ENCODE results near the gene NR3C2.

The NR3C2 gene

GRCh38 chr4:148441986-148442831 is at the start of gene NR3C2:
NR3C2 (minus strand) TSS chr4:148442414.
- DNase-seq: peak; percentile 98 to 99

GRCh38 chr4:148487181-148487580 is 45.0 kb upstream of the NR3C2 start:
- no peak for DNase-seq

GRCh38 chr4:148481636-148482035 is 39.4 kb upstream of the NR3C2 start:
- DNase-seq: no peak

DNA sequence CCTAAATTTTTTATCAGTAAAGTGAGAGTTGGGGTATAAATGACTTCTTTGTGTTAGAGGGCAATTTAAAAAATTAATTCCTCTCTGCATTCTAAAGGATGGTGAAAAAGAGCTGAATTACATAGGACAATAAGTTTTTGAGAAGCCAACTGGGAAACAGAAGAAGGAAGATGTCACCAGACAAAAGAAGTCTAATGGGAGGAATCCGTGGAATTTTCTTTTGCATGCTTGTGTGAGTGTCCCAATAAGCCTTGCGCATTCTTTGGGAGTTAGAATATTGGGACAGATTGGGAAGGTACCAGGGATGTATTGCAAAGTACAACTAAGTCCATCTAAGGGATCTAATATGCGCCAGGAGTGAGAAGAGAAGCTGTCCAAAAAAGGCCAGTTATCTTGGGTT is 35.1 kb upstream of the NR3C2 start:
- DNase-seq: no peak

DNA sequence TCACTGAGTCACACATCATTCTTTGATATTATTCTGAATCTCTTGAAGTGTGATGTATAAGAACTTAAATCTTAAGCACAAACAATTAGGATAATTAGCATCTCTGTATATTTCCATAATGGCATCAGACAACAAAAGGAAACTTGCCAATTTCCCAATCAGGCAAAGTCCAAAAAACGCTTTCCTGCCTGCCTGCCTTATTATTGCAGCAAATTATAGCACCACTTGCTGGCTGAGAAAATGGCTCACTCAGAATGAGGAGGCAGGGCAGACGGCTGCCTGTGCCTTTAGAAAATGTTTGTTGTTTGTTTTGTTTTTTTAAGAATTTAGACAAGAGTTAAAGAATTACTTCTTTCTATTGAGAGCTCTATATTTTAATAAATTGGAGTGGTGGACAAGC is 27.7 kb upstream of the NR3C2 start:
- no peak for DNase-seq

- no peak for DNase-seq
Observed at GRCh38 chr4:148454835-148455234, 12.6 kb upstream of the NR3C2 start.

- no peak for DNase-seq
Observed at GRCh38 chr4:148453833-148454232, 11.6 kb upstream of the NR3C2 start.

- no peak for DNase-seq
Observed at GRCh38 chr4:148452970-148453369, 10.8 kb upstream of the NR3C2 start.

DNA sequence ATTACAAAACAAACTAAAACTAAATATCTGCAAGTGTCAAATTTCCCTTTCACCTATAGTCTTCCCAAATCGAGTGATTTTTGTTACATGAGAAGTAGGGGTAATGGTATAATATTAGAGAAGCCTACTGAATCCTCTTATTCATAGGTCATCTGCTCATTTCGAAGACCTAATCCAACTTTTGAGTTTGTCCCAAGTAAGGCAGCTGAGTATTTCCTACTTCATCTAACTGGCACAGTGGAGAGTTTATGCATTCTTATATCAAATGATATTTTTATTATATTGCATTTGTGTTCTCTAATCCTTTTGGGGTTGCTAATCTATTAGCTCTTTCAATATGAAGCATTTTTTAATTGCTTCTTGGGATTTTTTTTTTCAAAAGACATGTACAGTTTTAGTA is 7.7 kb upstream of the NR3C2 start:
- no peak for DNase-seq

DNA sequence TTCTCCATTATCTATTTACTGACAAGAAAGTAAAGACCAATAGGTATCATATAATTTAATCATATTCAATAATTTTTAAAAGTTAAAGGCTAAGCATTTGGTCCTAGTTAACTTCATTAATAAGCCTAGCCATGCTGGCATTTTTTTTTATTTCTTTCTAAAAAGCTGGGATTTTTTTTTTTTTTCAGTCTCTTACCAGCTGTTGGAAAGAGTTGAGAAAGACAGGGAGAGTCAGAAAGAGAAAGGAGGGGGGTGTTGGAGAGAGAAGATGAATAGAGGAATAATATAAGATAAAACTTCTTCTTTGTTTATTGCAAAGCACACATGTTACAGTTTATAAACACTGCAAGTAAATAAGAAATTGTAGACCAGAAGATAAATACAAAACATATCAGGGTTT is 5.9 kb upstream of the NR3C2 start:
- DNase-seq: no peak

DNA sequence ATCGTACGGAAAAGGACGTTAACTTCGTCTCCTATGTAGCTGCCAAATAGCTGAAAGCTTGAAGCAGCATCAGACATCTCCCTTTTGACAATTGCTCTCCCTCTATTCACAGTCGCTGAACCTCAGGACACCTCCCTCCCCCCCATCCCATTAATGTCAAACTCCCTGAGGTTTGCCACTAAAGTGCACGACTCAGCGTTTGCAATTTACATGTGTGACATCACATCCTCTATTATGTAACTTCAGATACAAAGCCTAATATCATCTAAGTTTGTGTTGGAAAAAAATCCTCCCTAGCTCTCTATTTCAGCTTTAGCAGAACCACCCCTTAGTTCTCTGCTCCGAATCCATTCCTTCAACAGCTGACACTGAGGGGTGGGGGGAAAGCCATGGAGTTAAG is 5.5 kb upstream of the NR3C2 start:
- DNase-seq: peak; percentile 30 to 65

DNA sequence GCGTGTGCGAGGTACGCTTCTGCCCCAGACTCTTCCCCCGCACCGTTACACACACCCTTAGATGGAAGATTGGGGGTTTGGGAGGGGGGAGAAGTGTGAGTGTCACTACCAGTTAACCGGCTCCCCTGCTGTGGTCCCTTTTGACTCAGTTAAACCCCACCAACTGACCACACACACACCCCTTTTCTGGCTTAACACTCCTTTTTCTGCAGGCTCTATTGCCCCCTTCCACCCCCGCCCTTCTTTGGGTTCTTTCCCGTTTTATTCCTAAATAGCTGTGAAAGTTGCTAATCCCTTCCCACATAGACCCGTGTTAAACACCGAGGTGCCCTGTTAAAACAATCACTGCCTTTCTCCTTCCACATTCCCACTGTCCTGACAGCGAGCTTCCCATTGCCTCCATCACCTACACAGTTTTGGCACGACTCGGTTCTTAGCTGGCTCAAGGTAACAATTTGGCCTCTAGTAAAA is 3.7 kb upstream of the NR3C2 start:
- DNase-seq: no peak

GRCh38 chr4:148445071-148445859 is 3.1 kb upstream of the NR3C2 start:
- peak; percentile 61 to 79 for DNase-seq

DNA sequence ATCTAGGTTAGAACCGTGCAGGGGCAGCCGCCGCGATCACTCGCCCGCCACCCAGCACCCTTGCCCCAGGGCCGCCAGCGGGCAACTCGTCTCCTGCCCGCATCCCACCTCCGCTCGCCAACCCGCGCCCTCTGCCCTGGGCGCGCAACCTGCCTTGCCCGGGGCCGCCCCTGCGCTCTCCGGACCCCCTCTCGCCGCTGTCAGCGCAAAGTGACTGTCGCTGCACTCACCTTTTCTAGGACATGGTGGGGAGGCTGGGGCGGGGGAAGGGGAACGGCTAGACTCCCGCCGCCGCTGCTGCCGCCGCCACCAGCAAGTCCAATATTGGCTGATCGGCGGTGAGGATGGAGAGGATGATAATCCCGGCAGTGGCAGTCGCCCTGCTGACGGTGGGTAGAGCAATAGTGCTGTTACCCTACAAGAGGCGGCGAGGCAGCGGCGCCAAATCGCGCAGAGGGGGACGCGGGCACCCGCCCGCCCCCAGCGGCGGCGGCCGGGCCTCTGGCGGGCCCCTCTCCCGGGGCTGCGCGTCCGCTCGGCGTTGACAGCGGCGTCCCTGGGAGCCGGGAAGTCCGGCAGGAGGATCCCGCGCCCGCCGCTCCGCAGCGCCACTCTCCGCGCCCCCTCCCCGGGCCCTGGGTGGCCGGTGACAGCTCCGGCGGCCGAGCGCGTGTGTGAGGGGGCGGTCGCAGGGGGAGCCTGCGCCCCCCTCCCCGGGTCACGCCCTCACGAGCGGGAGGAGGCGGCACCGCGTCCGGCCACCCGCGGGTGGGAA is 2.3 kb upstream of the NR3C2 start:
- peak; percentile 34 to 61 for DNase-seq

DNA sequence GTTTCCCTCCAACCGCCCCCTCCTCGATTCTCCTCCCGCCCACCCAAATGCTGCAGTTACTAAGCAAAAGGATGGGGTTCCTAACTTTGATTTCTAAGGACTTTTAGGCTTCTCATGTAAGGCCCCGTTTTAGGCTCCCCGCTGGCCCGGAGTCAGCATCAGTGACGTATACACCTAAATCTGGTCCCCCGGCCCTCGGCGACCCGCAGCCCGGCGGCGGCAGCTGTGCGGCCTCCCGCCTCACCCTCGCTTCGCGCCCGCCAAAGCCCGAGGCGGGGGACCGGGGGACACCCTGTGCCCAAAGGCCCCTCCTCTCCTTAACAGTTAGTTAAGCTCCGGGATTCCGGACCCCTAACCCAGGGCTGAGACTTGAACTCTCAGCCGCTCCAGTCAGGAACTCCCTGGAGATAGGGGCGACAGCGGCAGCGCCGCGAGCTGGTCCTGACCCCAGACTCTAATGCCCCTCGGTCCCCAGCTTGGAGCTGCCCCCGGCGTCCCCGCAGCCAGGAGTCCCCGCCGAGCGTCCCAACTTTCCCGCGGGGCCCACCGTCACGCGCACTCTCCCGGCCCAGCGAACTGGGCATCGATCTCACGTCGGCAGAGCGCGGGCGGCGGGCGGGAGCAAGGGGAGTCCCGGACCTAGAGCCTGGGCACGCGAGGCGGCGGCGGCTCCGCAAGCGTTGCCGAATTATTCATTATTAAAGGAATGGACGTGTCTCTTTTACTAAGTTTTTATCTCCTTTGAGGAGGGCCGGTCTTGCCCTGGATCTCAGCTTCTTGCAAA is 1.5 kb upstream of the NR3C2 start:
- peak; percentile 12 to 44 for DNase-seq

DNA sequence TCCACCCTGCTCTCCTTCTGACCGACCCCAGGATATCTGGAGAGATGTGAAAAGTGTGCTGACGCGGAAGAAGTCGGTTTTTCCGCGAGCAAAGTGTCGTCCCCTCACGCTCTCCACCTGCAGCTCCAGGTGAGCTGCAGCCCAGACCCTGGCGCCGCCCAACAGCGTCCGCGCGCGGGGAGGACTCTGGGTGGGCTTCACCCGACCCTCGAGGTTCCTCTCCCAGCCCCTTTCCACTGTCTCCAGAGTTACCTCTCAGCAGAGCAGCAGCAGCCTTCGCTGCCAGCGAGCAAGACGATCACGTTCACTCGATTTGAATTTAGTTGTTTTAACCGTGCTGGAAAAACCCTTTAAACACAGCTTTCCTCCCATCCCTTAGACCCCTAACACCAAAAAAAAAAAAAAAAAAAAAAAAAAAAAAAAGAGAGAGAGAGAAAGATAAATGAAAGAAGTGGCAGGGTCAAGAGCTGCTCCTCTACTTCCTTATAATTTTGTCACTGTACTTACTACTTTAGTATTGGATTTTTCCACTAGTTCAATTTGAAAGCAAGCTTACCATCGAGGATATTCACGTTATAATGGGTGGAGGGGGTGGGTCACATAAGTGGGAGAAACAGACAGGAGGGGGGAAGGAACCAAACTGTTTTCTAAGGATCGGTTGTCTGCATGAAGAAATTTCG is 758 bp upstream of the NR3C2 start:
- peak in 1 of 2 donors; percentile 14 for DNase-seq

- no peak for DNase-seq
Observed at GRCh38 chr4:148441624-148441985, 609 bp downstream of the NR3C2 start.

DNA sequence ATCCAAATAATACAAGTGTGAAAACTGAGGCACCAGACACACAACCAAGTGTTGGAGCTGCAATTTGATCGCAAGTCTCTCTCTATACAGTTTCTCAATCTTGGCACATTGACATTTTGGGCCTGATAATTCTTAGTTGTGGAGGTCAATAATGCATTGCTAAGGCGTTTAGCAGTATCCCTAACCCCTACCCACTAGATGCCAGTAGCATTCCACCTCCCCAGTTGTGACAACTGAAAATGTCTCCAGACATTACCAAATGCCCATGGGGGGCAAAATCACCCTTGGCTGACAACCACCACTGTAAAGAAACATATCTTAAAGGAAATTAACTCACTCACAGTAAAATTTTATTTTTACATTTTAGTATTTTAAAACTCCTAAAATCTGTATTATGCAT is 4.2 kb downstream of the NR3C2 start:
- DNase-seq: no peak

DNA sequence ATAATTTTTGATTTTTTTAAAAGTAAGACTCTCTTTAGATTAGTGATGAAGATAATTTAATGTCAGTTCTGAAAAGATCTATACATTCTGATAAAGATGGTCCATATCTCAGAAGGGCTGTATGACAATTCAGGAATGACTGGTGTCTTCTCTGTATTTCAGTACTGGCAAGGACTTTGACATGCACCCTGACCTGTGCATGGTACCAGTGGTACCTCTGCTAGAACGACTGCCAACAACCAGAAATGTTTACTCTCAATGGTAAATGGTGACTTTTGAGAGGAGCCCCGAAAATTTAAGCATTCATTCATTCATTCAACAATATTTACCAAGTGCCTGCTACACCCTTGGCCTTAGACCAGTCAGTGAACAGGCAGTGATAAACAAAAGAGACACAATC is 4.8 kb downstream of the NR3C2 start:
- no peak for DNase-seq

GRCh38 chr4:148436512-148436911 is 5.7 kb downstream of the NR3C2 start:
- DNase-seq: no peak

DNA sequence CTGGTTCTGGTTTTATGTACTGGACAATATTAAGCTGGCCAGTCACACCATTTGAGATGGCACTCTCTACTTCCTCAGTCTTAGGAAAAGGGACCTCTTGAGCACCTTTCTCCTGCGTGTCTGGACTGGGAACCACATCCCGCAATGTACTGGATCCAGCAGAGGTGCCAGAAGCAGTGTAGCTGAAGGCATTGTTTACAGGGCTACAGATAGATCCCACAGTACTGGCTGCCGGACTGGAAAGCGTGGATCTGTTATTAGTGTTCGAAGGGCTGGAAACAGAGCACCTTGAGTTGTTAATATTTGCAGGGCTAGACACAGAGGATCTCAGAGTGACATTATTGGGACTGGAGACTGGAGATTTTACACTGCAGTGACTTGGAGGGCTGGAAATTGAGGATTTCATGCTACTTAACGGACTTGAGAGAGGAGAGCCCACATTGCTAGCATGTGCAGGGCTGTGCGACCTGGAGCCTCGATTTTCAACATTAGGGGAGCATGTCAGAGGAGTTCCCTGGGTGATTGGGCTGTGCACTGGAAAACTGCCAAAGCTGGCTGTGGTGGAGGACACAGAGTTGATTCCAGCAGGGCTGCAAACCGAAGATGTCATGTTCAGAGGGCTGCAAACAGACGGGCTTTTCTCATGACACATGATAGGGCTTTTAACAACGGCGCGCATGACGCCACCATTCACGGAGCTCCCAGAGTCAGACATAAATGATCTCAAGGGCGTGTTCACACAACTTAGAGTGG is 6.4 kb downstream of the NR3C2 start:
- DNase-seq: no peak
